Parathyroid adenoma (tissue), 2 donors: Measurements from ENCODE around the gene RBM23.
"Not testable (repeated sequence)": the region's sequence is repeated elsewhere in the genome, so short reads cannot be mapped to it uniquely, and the experiment has no call there.

ENCODE experiments used
- H2AFZ ChIP-seq: fragments of 300-600 bp; sonication (generic); one replicate; pipeline ENCODE4 v1.7.0; 2017; ENCODE audit warnings: antibody characterized with exemption, mild to moderate bottlenecking
- H3K27ac ChIP-seq: fragments of 300-600 bp; sonication (generic); one replicate; pipeline ENCODE4 v1.7.0; 2017
- H3K27me3 ChIP-seq: fragments of 300-600 bp; sonication (generic); one replicate; pipeline ENCODE4 v1.7.0; 2017; ENCODE audit warnings: low read length; ENCODE audit not compliant: control insufficient read depth, insufficient read depth
- H3K36me3 ChIP-seq: fragments of 300-600 bp; sonication (generic); one replicate; pipeline ENCODE4 v1.7.0; 2017; ENCODE audit warnings: low read length; ENCODE audit not compliant: control insufficient read depth, insufficient read depth
- H3K4me1 ChIP-seq: fragments of 300-600 bp; sonication (generic); one replicate; pipeline ENCODE4 v1.7.0; 2017; ENCODE audit warnings: control low read depth
- H3K4me2 ChIP-seq: fragments of 300-600 bp; sonication (generic); one replicate; pipeline ENCODE4 v1.7.0; 2017; ENCODE audit warnings: low read length
- H3K4me3 ChIP-seq: fragments of 300-600 bp; sonication (generic); one replicate; pipeline ENCODE4 v1.7.0; 2017; ENCODE audit warnings: low read depth, low read length
- H3K79me2 ChIP-seq: fragments of 300-600 bp; sonication (generic); one replicate; pipeline ENCODE4 v1.7.0; 2017; ENCODE audit warnings: control low read depth
- H3K9ac ChIP-seq: fragments of 300-600 bp; sonication (generic); one replicate; pipeline ENCODE4 v1.7.0; 2017; ENCODE audit warnings: mild to moderate bottlenecking
- H3K9me3 ChIP-seq: fragments of 300-600 bp; sonication (generic); one replicate; pipeline ENCODE4 v1.7.0; 2017; ENCODE audit warnings: low read length; ENCODE audit not compliant: control insufficient read depth
- TF ChIP-seq, protein P1 (sequence below): fragments of 300-600 bp; sonication (generic); IDR thresholded peaks from one replicate; pipeline ENCODE4 v1.7.0; 2017; ENCODE audit warnings: antibody characterized with exemption, mild to moderate bottlenecking
- donor health status: primary hyperparathyroidism.

Gene RBM23

DNA sequence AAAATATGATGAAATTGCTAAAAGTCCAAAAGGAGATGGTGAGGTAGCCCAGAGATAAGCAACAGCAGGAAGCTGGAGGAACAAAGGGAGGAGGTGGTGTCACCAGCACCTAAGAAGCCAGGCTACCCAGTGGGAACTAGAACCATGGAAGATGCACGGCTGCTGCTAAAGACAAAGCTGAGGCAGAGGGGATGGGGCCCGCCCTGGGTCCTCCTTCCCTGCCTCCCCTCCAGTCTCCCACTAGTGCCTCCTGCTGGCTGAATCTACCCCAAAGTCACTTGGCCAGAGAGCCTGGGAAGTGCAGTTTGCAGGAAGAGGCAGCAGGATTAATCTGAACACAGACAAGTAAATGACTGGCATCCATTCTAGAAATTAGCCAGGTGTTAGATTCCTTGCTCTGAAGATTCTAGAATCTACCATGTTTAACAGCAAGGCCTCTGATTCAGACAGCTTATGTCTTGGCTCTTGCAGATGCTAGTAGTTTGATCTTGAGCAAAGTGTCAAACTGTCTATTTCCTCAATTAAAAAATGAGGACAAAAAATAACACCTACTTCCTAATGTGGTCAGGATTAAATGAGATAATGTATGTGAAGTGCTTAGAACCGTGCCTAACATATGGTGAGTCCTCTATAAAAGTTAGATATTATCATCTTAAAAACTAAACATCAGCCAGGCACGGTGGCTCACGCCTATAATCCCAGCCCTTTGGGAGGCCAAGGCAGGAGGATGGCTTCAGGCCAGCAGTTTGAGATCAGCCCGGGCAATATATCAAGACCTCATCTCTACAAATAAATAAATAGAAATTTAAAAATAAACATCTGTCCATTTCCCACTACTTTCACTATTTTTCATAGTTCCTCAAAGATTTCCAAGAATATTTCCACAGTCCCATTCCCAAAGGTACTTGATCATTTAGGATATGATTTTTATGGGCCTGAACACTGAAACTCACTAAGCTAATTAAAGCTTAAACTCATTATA lies 53.2 kb downstream of the RBM23 start:
- TF ChIP-seq, protein P1, sequence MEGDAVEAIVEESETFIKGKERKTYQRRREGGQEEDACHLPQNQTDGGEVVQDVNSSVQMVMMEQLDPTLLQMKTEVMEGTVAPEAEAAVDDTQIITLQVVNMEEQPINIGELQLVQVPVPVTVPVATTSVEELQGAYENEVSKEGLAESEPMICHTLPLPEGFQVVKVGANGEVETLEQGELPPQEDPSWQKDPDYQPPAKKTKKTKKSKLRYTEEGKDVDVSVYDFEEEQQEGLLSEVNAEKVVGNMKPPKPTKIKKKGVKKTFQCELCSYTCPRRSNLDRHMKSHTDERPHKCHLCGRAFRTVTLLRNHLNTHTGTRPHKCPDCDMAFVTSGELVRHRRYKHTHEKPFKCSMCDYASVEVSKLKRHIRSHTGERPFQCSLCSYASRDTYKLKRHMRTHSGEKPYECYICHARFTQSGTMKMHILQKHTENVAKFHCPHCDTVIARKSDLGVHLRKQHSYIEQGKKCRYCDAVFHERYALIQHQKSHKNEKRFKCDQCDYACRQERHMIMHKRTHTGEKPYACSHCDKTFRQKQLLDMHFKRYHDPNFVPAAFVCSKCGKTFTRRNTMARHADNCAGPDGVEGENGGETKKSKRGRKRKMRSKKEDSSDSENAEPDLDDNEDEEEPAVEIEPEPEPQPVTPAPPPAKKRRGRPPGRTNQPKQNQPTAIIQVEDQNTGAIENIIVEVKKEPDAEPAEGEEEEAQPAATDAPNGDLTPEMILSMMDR: no peak
- Histone ChIP-seq H3K36me3 (no peaks in the 10 kb centered on the region), H2AFZ (peak overlapping the region; percentile 1), H3K27ac (no peak overlapping the region), H3K9ac (no peak overlapping the region), H3K27me3 (no peaks in the 10 kb centered on the region), H3K79me2 (no peaks in the 10 kb centered on the region), H3K9me3 (no peaks in the 10 kb centered on the region), H3K4me3 (no peak overlapping the region), H3K4me2 (no peak overlapping the region), H3K4me1 (peaks cover 5% of the 10 kb centered on the region)

DNA sequence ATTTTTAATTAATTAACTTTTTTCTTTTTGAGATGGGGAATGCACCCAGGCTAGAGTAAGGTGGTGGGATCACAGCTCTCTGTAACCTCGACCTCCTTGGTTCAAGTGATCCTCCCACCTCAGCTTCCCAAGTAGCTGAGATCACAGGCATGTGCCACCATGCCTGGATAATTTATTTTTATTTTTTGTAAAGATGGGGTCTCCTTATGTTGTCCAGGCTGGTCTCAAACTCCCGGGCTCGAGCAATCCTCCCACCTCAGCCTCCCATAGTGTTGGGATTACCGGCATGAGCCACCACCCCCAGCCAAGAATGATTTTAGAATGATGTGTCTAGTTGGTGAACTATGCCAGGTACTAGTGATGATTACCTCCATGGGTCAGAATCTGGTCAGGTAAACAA lies 54.0 kb downstream of the RBM23 start:
- Histone ChIP-seq H3K9me3 (no peaks in the 10 kb centered on the region), H3K9ac (no peak overlapping the region)
- TF ChIP-seq, protein P1: no peak

GRCh38 chr14:22861651-22862050 lies 57.3 kb downstream of the RBM23 start:
- Histone ChIP-seq H3K4me1 (no peaks in the 10 kb centered on the region), H3K36me3 (no peaks in the 10 kb centered on the region)

More for the DNA sequence above, 54.0 kb downstream of the RBM23 start:
- Histone ChIP-seq H3K4me2 (no peak overlapping the region), H3K27me3 (no peaks in the 10 kb centered on the region), H3K4me3 (no peak overlapping the region), H3K27ac (no peak overlapping the region), H3K36me3 (no peaks in the 10 kb centered on the region), H3K4me1 (no peaks in the 10 kb centered on the region), H2AFZ (no peak overlapping the region), H3K79me2 (no peaks in the 10 kb centered on the region)

GRCh38 chr14:22860377-22860776 lies 58.6 kb downstream of the RBM23 start:
- not testable (repeated sequence) for H3K4me3 ChIP-seq, H3K9me3 ChIP-seq, H3K27me3 ChIP-seq, H3K27ac ChIP-seq, H3K79me2 ChIP-seq, H2AFZ ChIP-seq, H3K4me2 ChIP-seq, H3K36me3 ChIP-seq, H3K9ac ChIP-seq, H3K4me1 ChIP-seq

More at GRCh38 chr14:22861651-22862050, 57.3 kb downstream of the RBM23 start:
- Histone ChIP-seq H3K79me2 (no peaks in the 10 kb centered on the region), H3K27ac (no peak overlapping the region), H3K4me2 (no peak overlapping the region), H2AFZ (no peak overlapping the region), H3K9ac (no peak overlapping the region), H3K4me3 (no peak overlapping the region), H3K27me3 (no peaks in the 10 kb centered on the region), H3K9me3 (no peaks in the 10 kb centered on the region)
- TF ChIP-seq, protein P1: no peak

GRCh38 chr14:22856428-22856827 lies 62.5 kb downstream of the RBM23 start:
- H3K4me1 ChIP-seq: peaks cover 4% of the 10 kb centered on the region
- no peaks in the 10 kb centered on the region for H3K79me2 ChIP-seq
- no peaks in the 10 kb centered on the region for H3K36me3 ChIP-seq
- no peak overlapping the region for H3K4me2 ChIP-seq
- TF ChIP-seq, protein P1: no peak
- no peaks in the 10 kb centered on the region for H3K27me3 ChIP-seq
- H3K4me3 ChIP-seq: no peak overlapping the region
- no peaks in the 10 kb centered on the region for H3K9me3 ChIP-seq
- no peak overlapping the region for H3K27ac ChIP-seq
- H3K9ac ChIP-seq: no peak overlapping the region
- no peak overlapping the region for H2AFZ ChIP-seq
